Memory B cell (primary cell): Measurements from ENCODE around the gene TMEM242.

Experiments
- ATAC-seq: fragments of 150-1000 bp; cut with Tn5 transposase; 2 replicates; pipeline ENCODE4 v1.10.0; 2021; ENCODE audit warnings: low read depth, mild to moderate bottlenecking, moderate library complexity
- DNase-seq, 2 donors: peaks; one replicate each; pipeline ENCODE4 v3.0.0; 2022; ENCODE audit warnings: low spot score in 2 of 2
- H3K27ac Mint-ChIP-seq: one replicate; pipeline ENCODE4 v1.8.0; 2022; ENCODE audit warnings: mild to moderate bottlenecking, moderate library complexity, mixed read lengths
- H3K27me3 Mint-ChIP-seq: one replicate; pipeline ENCODE4 v1.8.0; 2022; ENCODE audit warnings: mixed read lengths
- H3K36me3 Mint-ChIP-seq: one replicate; pipeline ENCODE4 v1.8.0; 2022; ENCODE audit warnings: mild to moderate bottlenecking, mixed read lengths
- H3K4me1 Mint-ChIP-seq: one replicate; pipeline ENCODE4 v1.8.0; 2022; ENCODE audit warnings: mixed read lengths
- H3K4me3 Mint-ChIP-seq: one replicate; pipeline ENCODE4 v1.8.0; 2022; ENCODE audit warnings: mild to moderate bottlenecking, moderate library complexity, mixed read lengths
- H3K9me3 Mint-ChIP-seq: one replicate; pipeline ENCODE4 v1.8.0; 2022; ENCODE audit warnings: mixed read lengths

The TMEM242 gene

DNA sequence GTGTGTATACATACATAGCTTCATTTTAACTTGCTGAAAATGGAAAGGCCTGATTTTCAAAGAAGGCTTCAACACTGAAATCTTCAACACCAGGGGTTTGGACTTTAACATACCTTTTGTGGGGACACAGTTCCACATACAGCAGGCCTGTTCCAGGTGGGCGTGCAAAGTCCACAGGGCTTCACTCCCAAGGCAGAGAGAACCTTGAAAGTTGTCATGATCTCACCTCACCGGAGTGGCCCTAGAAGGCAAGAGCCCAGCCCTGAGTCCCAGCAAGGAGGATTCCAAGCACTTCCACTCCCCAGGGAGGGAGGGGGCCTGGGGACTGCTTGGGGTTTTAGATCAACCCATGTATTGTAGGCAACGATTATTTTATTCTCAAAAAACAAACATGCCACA is 47.2 kb downstream of the TMEM242 start:
- Mint-ChIP-seq H3K27ac (no peak overlapping the region), H3K4me1 (peaks cover 4% of the 10 kb centered on the region), H3K4me3 (no peak overlapping the region), H3K27me3 (no peaks in the 10 kb centered on the region), H3K9me3 (no peaks in the 10 kb centered on the region), H3K36me3 (no peaks in the 10 kb centered on the region)
- DNase-seq: no peak
- no peak for ATAC-seq

DNA sequence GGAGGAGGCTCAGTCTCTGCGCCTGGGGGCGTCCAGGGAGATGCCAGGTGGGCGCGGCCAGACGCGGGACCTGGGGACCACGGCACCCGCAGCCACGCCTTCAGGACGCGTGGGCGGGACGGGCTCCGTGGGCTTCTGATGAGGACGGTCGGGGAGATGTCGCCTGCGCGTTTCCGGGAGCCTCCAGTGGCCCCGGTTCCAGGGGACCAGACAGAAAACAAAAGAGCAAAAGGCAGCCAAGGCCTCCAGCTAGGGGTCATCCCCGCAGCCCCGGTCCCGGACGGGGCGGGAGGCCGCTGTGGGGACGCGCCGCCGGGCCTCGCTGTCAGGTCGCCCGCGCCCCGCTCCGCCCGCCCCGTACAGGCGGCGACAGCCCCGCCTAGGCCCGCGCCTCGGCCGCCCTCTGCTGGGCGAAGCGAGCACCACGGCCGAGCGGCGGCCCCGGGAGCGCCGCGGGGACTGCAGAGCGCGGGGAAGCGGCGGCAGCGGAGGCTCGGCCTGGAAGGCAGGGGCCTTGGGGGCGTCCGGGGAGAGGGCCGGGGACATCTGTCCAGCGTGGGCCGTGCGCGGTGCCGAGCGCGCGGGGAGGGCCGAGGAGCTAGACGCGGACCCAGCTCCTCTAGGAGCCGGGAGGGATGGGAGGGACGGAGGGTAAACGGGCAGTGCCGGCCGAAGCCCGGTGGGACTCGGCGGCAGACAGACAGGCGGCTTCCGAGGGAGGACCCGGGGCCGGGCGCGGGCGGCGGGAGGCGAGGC is 48.7 kb downstream of the TMEM242 start:
- Mint-ChIP-seq H3K27ac (peak overlapping the region; percentile 97), H3K4me1 (peaks cover 4% of the 10 kb centered on the region), H3K4me3 (peak overlapping the region; percentile 99), H3K36me3 (no peaks in the 10 kb centered on the region), H3K27me3 (no peaks in the 10 kb centered on the region), H3K9me3 (peaks cover 8% of the 10 kb centered on the region)
- ATAC-seq: peak; percentile 84
- DNase-seq: peak; percentile 89 to 95

- Mint-ChIP-seq H3K4me3 (peak overlapping the region; percentile 99), H3K27ac (peak overlapping the region; percentile 97), H3K9me3 (peaks cover 8% of the 10 kb centered on the region), H3K27me3 (no peaks in the 10 kb centered on the region), H3K4me1 (peaks cover 4% of the 10 kb centered on the region), H3K36me3 (no peaks in the 10 kb centered on the region)
- DNase-seq (peak; percentile 46 to 61), ATAC-seq (peak; percentile 41)
Measured at GRCh38 chr6:157273756-157274470, 49.4 kb downstream of the TMEM242 start.

DNA sequence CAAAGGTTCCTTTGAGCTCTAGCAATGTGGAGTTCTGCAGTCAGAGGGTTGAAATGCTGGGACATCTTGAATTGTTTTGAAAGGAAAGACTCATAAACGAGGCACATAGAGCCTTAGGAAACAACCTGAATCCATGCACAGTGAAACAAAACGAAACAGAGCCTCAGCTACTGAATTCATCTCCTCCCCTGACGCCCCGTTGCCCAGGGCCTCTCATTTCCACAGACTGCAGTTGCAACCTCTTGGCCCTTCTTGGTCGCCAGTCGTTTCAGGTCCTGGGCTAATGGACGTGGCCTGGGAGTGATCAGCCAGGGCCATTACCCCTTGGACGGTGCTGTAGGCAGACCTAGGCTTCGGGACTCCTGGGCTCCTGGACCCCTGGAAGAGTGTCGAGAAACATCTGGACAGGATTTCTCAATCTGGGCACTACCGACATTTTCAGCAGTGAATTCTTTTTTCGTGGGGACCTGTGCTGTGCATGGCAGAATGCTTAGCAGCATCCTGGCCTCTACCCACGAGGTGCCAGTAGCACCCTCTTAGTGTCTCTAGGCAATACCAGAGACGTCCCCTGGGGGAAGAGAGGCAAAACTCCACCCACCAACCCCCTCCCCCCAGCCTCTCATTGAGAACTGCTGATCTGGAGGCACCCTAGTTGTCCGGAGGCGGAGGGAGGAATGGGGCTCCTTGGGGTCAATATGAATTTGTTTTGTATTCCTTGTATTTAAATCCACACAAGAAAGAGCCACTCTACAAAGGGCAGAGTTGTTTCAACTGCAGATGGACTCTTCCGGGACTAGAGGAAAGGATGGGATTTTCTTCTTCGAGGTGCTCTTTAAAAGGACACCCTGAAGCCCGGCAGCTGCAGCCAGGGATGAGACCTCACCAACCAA is 50.2 kb downstream of the TMEM242 start:
- ATAC-seq (peak; percentile 26), DNase-seq (peak; percentile 33 to 40)
- Mint-ChIP-seq H3K4me1 (peaks cover 4% of the 10 kb centered on the region), H3K36me3 (no peaks in the 10 kb centered on the region), H3K4me3 (peak overlapping the region; percentile 99), H3K27me3 (no peaks in the 10 kb centered on the region), H3K9me3 (peaks cover 8% of the 10 kb centered on the region), H3K27ac (peak overlapping the region; percentile 97)

GRCh38 chr6:157272372-157272771 is 50.9 kb downstream of the TMEM242 start:
- peaks cover 4% of the 10 kb centered on the region for H3K4me1 Mint-ChIP-seq
- DNase-seq (no peak), ATAC-seq (no peak)
- no peaks in the 10 kb centered on the region for H3K36me3 Mint-ChIP-seq
- H3K4me3 Mint-ChIP-seq: no peak overlapping the region
- no peak overlapping the region for H3K27ac Mint-ChIP-seq
- H3K9me3 Mint-ChIP-seq: peaks cover 8% of the 10 kb centered on the region
- no peaks in the 10 kb centered on the region for H3K27me3 Mint-ChIP-seq

GRCh38 chr6:157271911-157272310 is 51.4 kb downstream of the TMEM242 start:
- Mint-ChIP-seq H3K36me3 (no peaks in the 10 kb centered on the region), H3K27ac (no peak overlapping the region), H3K4me1 (peaks cover 4% of the 10 kb centered on the region), H3K27me3 (no peaks in the 10 kb centered on the region), H3K9me3 (peaks cover 8% of the 10 kb centered on the region), H3K4me3 (no peak overlapping the region)
- ATAC-seq: no peak
- DNase-seq: no peak

GRCh38 chr6:157271441-157271840 is 51.9 kb downstream of the TMEM242 start:
- Mint-ChIP-seq H3K27ac (no peak overlapping the region), H3K4me1 (peaks cover 4% of the 10 kb centered on the region), H3K9me3 (peaks cover 8% of the 10 kb centered on the region), H3K36me3 (no peaks in the 10 kb centered on the region), H3K27me3 (peaks cover under 1% of the 10 kb centered on the region), H3K4me3 (no peak overlapping the region)
- DNase-seq (no peak), ATAC-seq (no peak)

DNA sequence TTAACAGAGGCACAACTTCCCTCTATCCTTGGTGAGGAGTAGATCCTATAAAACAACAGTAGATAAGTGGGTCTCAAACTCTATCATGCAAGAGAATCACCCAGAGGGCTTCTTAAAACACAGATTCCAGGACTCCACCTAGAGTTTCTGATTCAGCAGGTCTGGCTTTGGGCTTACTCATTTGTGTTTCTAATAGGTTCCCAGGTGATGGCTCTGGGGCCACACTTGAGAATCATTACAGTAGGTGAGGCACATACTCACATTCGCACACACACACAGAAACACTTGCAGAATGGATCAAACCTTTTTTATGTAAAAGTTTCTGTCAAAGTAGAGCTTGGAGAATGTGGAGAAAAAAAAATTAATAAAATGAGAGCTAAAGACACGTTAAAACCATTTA is 52.4 kb downstream of the TMEM242 start:
- Mint-ChIP-seq H3K4me1 (peaks cover 4% of the 10 kb centered on the region), H3K4me3 (no peak overlapping the region), H3K9me3 (peaks cover 8% of the 10 kb centered on the region), H3K27me3 (peaks cover 4% of the 10 kb centered on the region), H3K36me3 (no peaks in the 10 kb centered on the region), H3K27ac (no peak overlapping the region)
- no peak for DNase-seq
- no peak for ATAC-seq

DNA sequence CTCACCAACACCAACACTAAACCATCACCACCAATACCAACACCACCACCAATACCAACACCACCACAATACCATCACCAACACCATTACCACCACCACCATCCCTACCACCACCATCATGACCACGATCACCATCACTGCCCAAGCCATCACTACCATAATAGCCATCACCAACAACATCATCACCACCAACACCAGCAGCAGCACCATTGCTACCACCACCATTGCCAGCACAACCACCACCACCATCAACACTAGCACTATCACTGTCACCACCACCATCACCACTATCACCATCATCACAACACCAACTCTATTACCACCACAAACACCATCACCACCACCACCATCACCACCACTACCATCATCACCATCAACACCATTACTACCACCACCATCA is 53.0 kb downstream of the TMEM242 start:
- Mint-ChIP-seq H3K4me1 (peaks cover 4% of the 10 kb centered on the region), H3K36me3 (no peaks in the 10 kb centered on the region), H3K27me3 (peaks cover 7% of the 10 kb centered on the region), H3K9me3 (peaks cover 8% of the 10 kb centered on the region), H3K27ac (no peak overlapping the region), H3K4me3 (no peak overlapping the region)
- ATAC-seq (no peak), DNase-seq (no peak)

- no peak for DNase-seq
- ATAC-seq: no peak
- H3K36me3 Mint-ChIP-seq: no peaks in the 10 kb centered on the region
- peaks cover 8% of the 10 kb centered on the region for H3K9me3 Mint-ChIP-seq
- peaks cover 7% of the 10 kb centered on the region for H3K27me3 Mint-ChIP-seq
- peaks cover 4% of the 10 kb centered on the region for H3K4me1 Mint-ChIP-seq
- no peak overlapping the region for H3K4me3 Mint-ChIP-seq
- H3K27ac Mint-ChIP-seq: no peak overlapping the region
Measured at GRCh38 chr6:157269261-157269794, 54.0 kb downstream of the TMEM242 start.

GRCh38 chr6:157268835-157269234 is 54.5 kb downstream of the TMEM242 start:
- H3K36me3 Mint-ChIP-seq: no peaks in the 10 kb centered on the region
- H3K27ac Mint-ChIP-seq: no peak overlapping the region
- H3K4me3 Mint-ChIP-seq: no peak overlapping the region
- peaks cover 8% of the 10 kb centered on the region for H3K9me3 Mint-ChIP-seq
- DNase-seq (no peak), ATAC-seq (no peak)
- H3K27me3 Mint-ChIP-seq: peaks cover 7% of the 10 kb centered on the region
- peaks cover 4% of the 10 kb centered on the region for H3K4me1 Mint-ChIP-seq

DNA sequence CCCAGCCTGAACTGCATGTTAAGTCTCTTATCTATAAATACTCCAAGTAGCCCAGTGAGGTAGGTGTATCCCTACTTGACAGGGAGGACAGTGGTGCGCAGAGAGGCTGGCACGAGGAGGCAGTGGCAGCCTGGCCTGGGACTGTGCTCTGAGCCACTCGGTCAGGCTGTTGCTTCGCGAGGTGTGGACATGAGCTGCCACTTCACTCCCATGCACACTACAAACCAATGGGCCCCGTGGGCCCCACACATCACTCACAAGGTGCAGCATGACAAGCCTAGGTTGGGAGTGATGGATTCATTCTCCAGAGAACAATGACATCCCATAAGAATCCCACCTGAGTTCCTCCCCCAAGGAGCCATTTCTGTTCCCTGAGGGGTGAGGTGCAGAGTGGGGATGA is 54.9 kb downstream of the TMEM242 start:
- Mint-ChIP-seq H3K9me3 (peaks cover 8% of the 10 kb centered on the region), H3K27me3 (peaks cover 7% of the 10 kb centered on the region), H3K4me1 (peaks cover 3% of the 10 kb centered on the region), H3K4me3 (no peak overlapping the region), H3K27ac (no peak overlapping the region), H3K36me3 (no peaks in the 10 kb centered on the region)
- ATAC-seq (no peak), DNase-seq (no peak)

DNA sequence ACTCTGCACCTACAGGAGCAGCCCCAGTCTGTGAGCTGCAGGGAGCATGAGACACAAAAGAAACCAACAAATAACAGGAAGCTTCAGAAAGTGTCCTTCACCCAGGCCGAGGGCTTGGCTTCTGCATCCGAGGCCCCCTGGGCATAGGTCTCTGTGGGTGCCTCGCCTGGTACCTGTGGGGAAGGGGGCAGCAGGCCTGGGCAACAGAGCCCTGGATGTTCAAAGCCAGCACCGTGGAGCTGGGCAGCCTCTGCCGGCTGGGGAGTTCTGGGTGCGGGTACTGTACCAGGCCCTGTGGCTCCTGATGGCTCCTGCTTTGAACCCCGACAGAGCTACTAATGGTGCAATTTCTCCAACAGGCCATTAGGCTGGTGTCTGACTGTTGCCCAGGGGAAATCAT is 55.7 kb downstream of the TMEM242 start:
- no peak for DNase-seq
- Mint-ChIP-seq H3K27ac (no peak overlapping the region), H3K36me3 (no peaks in the 10 kb centered on the region), H3K4me3 (no peak overlapping the region), H3K27me3 (peaks cover 7% of the 10 kb centered on the region), H3K9me3 (peaks cover 8% of the 10 kb centered on the region), H3K4me1 (peaks cover 4% of the 10 kb centered on the region)
- no peak for ATAC-seq
